Hematopoietic multipotent progenitor cell (in vitro differentiated cells): ENCODE results near the gene BAIAP2L2. TPM values are rescaled to one million over a fixed set of nuclear protein-coding genes. Genes with fewer than 3 reads are reported as not detected.

Source experiments
- DNase-seq, 3 donors: peaks; one replicate each; pipeline ENCODE4 v3.0.0-alpha.2; 2011 to 2015; ENCODE audit warnings: low read depth in 2 of 3, low spot score in 2 of 3
- total RNA-seq: library from RNA; depleted of rRNA; stranded (reverse); fragments of >200 nt; gene quantifications from one replicate; pipeline ENCODE4 v1.2.3, GENCODE V29; 2012

Gene BAIAP2L2
- total RNA-seq, 1 donor = under 0.01 TPM

DNA sequence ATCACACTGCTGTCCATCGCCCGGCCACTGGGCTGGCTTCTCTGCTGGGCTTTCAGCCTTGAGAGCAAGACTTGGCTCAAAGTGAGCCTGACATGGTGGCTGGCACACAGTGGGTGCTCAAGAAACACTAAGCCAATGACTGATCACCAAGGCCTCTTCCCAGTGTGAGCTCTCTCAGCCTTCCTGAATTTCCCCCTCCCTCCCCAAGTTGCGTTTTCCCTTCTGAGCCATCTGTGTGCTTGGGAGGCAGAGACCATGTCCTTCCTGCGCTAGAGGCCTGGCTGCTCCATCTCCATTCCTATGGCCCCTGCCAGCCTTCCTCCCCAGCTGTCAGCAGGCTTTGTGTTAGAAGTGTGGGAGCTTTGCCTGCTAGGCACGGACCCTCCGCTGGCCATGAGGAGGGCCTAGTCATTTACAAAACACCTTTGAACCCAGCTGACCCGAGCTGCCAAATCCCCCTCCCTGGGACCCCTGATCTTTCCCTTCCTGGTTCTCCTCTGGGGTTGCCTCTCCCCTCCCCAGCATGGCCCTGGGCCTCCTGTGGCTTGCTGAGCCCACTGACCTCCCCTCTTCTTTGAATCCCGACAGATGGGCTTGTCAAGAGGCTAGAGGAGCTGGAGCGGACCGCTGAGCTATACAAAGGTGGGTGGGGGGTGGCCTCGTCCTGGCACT, 40.1 kb downstream of the BAIAP2L2 start:
- DNase-seq = no peak

DNA sequence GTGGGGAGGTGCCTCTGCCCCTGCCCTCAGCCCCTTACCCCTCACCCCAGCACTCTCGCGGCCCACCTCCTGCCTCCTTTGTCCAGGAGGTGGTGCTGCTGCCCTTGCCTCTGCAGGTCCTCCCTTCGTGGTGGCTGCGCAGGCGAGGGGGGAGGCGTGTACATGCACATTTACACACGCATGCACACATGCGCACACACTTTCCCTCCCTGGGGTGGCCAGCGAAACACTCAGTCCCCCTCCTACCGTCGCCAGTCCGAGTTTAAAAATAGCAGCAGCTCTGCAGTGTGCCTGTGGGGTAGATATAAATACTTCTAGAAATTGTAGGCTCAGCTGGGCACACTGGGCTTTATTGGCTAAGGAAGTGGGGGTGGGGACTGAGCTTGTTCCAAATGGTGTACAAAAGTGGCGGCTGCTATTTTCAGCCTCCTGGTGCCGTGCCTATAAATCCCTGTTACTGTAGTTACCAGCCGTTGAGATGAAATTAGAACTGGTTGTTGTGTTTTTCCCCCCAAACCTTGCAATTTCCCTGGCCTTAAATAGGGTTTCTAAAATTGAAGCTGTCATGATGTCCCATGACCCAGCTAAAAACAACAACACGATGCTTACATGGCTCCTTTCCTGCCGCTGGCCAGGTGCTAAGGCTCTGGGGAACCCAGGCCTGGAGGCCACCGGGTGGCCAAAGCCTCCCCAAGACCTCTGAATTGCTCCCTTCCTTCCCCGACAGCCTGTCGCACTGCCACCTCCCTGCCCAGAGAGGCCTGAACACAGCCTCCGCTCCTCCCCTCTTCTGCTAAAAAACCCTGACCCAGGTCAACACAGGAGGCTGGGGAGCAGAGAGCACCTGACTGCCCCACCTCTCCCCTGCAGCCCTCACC, 40.9 kb downstream of the BAIAP2L2 start:
- no peak for DNase-seq

DNA sequence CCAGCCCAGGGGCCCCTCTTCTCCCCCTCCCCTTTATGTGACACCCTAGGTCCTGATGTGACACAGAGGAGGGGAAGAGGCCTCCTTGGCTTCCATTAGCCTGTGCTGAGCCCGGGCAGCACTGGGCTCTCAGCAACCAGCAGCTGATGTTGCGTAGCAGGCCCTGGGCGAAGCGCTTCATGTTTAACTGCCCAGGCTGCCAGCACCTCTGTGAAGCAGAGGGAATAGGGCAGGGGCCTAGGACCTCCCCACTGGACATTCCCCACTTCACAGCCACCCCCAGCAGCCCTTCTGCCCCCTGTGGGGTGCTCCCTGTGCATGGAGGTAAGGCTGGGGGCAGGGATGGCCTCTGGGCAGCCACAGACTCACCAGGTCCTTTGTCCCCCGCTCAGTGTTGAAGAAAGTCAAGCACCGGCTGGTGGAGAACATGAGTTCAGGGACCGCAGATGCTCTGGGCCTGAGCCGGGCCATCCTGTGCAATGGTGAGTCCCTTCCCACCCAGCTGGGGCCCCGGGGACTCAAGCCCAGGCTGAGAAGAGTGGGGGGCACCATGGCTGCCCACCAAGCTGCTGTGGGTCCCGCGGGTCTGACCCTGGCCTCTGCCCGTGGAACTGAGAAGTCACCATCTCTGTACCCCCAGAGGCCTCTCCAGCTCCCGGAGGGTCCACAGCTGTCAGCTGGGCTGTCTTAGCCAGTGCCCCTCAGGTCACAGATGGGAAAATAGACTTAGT, 41.7 kb downstream of the BAIAP2L2 start:
- no peak for DNase-seq

DNA sequence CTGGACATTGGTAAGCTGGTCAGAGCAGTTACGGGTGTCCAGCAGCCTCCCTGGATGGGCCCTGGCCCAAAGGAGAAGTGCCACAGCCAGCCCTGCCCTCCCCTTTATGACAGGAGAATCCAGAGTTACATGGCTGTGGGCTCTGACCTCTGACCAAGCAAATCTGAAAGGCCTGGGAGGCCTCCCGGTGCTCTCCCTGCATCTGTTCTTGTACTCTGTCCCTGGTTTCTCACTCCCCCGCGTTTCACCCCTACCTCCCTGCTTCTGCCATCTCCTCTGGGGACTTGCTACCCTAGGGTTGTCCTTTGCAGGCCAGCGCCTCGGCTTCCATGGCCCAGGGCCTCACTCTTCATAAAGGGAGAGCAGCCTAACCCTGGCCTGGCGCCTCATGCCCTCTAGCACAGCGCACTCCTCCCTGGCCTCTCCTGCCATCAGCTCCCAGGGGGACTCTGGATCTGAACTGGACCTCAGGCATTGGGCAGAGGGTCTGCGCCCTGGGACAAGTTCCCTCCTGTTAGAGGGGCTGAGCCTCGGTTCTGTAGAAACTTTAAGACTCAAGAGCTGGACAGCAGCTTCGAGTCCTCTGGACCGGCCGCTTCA, 42.6 kb downstream of the BAIAP2L2 start:
- DNase-seq = no peak

DNA sequence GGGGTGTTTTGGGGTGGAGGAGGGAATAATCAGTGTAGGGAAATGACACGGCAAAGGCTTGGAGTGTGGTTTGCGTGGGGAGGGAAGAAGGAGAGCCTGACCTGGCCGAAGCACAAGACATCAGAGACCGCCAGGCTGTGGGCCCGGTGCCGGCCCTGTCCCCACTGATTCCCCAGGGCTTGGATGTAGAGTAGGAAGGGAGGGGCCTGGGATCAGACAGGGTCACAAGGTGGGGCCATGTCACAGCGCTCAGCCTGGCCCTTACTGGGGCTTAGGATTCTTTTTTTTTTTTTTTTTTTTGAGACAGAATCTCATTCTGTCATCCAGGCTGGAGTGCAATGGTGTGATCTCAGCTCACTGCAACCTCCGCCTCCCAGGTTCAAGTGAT, 43.5 kb downstream of the BAIAP2L2 start:
- DNase-seq = no peak

DNA sequence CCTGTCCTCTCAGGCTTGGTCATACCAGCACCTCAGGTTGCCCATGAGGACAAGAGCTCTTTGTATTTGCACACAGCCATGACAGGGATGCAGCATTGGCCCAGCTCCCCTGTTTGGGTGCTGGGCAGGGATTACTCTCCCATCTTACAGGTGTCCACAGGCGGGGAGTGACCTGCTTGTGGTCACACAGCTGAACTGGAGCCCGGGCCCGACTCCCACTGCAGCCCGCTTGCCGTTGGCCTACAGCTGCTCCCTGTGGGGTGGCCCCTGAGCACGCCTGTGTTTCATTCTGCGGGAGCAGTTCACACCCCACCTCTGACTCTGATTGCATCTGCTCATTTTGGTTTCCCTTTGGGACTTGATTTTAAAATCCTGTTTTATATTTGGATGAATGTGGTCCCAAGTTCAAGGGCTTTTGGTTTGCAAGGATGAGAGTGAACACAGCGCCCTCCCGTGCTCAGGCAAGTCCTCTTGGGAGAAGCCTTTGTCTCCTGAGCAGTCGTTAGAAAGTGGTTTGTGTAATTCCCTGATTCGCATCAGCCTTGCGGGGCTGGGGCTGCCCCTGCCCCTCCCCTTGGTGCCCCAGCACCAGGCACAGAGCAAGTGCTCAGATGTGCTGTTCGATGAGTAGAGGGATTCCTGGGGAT, 44.0 kb downstream of the BAIAP2L2 start:
- DNase-seq = no peak

DNA sequence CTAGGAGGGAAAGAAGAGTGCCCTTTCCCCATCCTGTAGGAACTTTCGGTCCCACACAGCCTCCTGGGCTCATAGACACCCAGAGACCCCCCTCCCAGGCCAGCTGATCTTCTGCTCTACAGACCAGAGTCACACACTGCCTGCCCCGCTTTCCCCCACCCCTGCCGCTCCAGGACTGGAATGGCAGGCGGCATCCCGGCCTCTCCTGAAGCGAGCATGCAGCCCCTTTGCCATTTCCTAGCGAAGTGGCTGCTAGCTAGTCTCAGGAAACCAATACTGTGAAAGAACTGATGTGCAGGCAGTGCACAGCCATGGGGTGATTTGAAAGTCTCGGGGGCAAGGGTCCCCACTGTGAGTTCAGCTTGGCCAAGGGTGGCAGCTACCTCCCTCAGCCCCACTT, 44.9 kb downstream of the BAIAP2L2 start:
- DNase-seq = no peak

DNA sequence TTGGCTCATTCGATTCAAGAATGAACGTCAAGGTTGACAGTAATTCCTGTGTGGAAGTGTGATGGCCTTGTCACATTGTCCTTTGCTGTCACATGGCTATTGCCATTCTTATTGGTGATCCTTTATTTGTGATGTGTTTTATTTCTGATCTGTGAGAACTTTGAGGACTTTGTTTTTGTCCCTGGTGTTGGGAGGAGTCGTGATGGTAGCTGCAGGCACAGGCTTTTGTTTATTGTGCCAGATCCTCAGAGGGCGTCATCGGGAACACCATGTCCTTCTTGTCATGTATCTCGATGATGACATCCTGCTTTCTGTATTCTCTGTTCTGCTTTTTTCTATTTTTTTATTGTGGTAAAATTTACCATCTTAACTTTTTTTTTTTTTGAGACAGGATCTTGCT, 47.7 kb downstream of the BAIAP2L2 start:
- DNase-seq = no peak

DNA sequence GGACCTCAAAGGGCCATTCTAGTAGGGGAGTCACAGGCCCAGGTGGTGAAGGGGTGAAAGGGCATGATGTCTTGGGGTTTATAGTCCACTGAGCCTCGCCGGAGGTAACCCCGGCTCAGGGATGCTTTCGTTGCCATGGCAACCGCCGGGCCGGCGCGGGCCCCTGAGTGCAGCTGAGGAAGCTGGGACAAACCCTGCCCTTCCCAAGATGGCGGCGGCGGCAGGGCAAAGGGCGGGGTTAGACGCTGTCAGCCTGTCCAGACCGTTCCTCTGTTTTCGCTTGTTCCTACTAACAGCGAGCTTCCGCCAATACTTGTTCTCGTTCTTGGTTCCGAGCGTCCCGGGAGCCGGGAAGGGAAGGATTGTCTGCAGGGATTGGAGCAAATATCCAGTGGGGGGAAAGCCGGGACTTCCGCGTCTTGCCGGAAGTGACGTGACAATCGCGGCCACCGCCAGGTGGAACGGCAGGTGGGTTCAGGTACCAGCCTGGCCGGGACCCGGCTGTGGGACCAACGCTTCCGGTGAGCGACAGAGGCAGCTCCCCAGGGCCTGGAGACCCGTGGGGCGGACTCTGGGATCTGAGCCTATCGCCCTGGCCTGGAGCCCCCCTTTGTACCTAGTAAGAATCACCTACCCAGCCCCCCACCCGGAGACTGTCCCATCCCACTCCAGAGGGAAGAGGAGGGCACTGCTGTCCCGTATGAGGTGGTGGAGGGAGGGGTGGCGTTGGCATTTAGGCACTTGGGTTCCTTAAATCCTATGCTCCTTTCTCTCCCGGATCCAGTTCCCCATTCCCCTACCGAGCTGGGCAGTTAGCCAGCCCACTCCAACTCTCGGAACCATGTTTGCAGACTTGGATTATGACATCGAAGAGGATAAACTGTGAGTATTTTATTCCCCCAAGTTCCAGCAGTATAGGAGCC, 53.3 kb downstream of the BAIAP2L2 start, which contains the start of gene PICK1:
PICK1 (plus strand) TSS at position 436 of the 923 bp plus-strand sequence; CDS start at position 842, 406 bp downstream.
- DNase-seq = peak; percentile 72 to 83 (median 77)

DNA sequence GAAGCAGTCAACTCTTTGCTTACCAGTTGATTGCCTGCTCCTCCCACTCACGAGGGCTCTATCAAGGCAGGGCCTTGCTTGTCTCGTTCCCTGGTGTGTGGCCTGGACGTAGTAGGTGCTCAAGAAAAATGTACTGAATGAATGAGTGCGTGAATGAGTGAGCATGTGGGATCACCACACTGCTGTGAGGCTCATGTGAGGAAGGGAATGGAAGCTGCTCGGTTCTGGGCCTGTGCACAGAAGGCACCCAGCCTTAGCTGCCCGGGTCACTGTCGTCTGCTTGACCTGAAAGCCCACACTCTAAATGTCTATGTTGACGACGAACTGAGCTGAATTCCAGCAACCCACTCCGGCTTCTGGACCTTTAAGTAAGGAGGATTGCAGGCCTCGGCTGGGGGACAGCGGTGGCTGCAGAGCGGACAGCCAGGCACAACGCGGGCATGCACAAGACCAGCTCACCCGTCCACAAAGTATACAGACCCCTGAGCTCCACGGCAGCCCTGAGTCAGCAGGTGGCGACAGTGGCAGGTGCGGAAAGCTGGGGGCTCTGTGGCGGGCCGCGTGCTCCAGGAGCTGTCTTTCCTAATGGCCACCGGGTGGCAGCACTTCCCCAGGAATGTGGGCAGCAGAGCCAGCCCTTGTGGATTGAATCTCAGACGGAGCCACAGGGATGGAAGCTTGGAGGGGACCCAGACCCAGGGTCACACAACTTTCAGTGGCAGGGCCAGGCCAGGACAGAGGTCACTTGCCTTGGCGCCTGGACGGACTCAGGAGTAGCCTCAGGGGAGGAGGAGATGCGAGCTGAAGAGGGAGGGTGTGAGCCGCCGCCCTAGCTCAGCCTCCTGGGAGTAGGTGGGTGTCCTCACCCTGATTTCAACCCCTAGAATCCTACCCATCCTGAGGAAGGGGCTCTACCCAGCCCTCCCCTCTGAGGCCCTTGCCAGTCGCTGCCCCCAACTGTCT, 58.3 kb downstream of the BAIAP2L2 start:
- peak; percentile 60 to 91 (median 86) for DNase-seq

DNA sequence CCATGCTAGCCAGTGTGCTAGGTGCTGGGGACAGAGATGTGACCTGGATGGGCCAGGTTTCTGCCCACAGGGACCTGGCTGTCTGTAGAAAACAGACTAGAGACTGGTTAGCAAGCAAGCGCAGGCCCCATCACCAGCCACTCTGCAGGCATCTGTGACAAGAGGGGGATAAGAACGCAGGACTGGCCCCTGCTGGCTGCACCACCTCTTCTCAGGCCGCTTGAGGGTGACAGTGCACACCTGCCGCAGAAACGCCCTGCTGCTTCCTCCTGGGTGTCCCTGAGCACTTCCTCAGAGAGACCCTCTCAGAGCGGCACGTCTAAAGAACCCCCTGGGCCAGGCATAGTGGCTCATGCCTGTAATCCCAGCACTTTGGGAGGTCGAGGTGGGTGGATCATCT, 59.2 kb downstream of the BAIAP2L2 start:
- no peak for DNase-seq

DNA sequence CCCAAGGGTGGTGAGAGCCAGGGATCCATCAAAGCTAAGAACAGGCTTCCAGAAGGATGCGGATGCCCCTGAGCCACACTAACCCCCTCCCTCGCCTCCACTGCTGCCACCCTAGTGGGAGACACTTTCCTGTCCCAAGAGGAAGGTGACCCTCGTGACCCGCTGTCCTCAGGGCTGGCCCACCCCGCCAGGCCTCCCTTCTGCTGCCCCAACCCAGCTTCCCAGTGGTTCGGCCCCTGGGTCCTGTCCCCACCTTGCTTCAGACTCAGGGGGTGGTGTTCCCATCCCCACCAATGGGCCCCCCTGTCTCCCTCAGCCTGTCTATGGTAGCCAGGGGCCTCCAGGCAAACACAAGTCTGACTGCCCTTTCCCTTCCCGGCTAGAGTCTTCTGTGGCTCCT, 59.8 kb downstream of the BAIAP2L2 start:
- no peak for DNase-seq

DNA sequence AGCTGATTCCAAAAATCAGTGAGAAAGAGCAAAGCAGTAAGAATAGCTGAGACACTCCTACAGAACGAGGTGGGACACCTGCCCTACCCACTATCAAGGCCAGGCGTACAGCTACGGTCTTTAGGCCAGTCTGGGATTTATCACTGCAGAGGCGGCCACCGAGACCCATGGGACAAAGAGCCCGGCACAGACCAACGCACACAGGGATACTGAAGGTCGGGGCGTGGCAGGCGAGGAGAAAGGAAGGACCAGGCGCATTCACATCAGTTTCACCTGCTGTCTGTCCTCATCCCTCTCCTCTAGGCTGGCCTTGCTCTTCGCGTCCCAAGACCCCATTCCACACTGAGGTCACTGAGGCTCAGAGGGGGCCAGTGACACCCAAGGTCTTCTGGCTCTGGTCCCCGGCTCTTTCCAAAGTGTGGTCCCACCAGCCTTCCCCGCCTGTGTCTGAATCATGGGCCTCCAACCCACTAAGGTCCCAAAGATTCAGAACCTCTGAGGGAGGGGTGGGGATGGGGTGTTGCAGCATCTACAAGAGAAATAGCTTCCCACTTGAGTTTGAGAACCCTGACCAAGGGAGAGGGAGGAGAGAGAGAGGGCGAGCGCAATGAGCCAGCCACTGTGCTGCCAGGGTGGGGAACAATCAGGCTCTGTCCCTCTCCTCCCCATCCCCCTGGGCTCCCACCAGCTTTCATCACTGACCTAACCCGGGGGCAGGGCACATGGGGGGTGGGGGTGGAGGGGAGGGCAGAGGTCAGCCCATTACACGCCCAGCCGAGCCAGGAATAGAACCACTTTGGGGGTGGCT, 60.5 kb downstream of the BAIAP2L2 start:
- DNase-seq = no peak

DNA sequence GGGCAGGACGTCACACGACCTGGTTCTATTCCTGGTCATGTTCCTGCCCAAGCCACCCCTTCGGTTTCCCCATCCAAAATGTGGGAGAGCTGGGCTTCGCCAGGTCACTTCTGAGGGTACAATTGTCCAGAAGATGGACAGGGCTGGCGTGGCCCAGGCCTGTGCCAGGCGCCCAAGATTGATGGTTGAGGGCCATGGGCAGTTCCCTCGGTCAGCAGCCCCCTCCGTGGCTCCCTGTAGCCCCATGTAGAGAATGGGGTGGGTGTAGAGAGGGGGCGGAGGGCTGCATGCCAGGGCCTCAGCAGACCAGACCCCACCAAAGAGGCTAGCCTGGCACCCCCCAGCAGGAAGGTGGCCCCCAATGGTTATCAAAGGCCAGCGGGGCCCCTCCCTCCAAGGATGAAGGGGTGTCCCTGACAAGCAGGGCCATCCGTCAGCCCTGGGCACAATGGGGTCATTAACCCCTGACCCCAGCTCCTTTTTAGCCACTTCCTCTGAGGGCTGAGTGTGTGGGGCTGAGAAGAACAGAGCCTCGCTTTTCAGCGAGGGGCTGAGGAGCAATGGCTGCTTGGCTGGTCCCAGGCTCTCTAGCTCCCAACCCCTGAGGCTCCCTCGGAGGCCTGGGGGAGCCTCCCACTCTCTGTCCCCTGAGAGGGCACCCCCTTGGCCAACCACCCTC, 64.3 kb downstream of the BAIAP2L2 start:
- no peak for DNase-seq

DNA sequence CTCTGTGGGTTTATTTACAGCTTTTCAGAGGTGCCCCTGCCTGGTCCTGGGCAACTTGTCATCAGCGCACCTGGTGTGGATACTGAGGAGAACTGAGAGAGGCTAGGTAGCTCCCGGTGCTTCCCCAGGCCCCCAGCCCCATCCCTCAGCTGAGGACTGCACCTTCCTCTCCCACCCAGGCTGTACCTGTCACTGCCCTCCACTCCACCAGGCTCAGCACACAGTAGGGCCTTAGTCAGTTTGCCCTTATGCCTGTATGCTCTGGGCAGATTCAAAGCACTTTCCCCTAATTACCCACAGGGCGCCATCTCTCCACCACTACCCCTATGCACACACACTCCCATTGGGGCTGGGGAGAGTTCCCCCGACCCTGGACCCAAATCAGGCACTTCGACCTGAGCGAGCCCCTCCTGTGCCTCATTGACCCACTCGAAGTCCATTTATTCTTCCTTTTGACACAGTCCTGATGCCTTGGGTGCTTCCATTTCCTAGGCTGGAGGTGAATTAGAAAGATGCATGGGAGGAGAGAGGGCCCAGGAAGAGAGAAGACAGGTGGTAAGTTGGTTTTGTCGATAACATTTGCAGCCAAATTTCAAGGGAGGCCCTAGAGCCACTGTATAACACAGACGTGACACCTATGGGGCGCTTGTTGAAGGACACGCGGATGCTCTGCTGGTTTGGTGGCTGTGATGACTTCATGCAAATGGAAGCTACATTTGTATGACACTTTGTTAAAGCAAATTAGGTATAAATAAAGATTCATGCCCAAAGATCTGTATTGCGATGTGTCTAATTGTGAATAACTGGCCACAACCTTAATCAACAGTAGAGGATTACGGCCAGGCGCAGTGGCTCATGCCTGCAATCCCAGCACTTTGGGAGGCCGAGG, 67.1 kb downstream of the BAIAP2L2 start:
- DNase-seq = no peak

DNA sequence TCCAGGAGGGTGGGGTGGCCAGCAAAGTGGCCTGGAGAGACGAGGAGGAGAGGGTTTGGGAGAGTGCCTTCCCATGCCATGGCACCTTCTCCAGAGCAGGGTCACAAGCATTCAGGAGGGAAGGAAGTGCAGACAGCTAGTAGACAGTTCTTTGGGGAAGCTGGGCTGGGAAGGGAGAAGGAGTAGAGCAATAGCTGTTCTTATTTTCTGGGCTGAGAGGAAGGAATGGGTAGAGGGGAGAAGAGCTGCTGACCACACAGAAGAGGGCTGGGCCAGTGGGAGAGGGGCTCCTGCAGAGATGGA, 68.0 kb downstream of the BAIAP2L2 start:
- DNase-seq = no peak
